A549 (cell line): ENCODE results near the gene ASB5. TPM values are rescaled to one million over a fixed set of nuclear protein-coding genes. Genes with fewer than 3 reads are reported as not detected.

Experiments used
- ATAC-seq, 2 experiments: fragments of 200-7000 bp in 1 of 2; fragments of >200 bp in 1 of 2; cut with Nextera tagmentation in 1 of 2; cut with Tn5 transposase in 1 of 2; 3 replicates each; pipeline versions ENCODE4 v1.8.0 to v1.9.1; 2018 to 2020; ENCODE audit warnings: mild to moderate bottlenecking in 1 of 2, moderate library complexity in 1 of 2
- CTCF ChIA-PET: fragments of 300-600 bp; sonication (Branson Sonifier 250); formaldehyde crosslinking; extraction: SDS; loops from one replicate; lab custom pipeline; 2021; ENCODE audit warnings: antibody characterized with exemption, inconsistent platforms; lab: Yijun Ruan, JAX
- POLR2A ChIA-PET: fragments of 350-600 bp; formaldehyde crosslinking; extraction: SDS; loops from one replicate; lab custom pipeline; 2021; ENCODE audit warnings: antibody characterized with exemption, inconsistent platforms; lab: Yijun Ruan, JAX
- DNase-seq, 2 experiments: peaks; one replicate each; pipeline versions ENCODE4 v3.0.0 to v3.0.0-alpha.2; 2011 to 2016; ENCODE audit warnings: low read depth in 1 of 2, low spot score in 1 of 2
- FAIRE-seq: peaks from 2 replicates; lab custom pipeline; 2011; peaks lifted over from hg19 to GRCh38; lab: Jason Lieb, UNC
- H3K27ac ChIP-seq, 2 experiments: fragments of >200 bp; sonication (Bioruptor Twin); formaldehyde crosslinking; 3 replicates each; pipeline ENCODE4 v1.5.1; 2016 to 2017
- H3K4me1 ChIP-seq: fragments of >200 bp; sonication (Bioruptor Twin); formaldehyde crosslinking; 3 replicates; pipeline ENCODE4 v1.6.1; 2016
- H3K4me2 ChIP-seq: fragments of >200 bp; sonication (Bioruptor Twin); formaldehyde crosslinking; 3 replicates; pipeline ENCODE4 v1.6.1; 2016
- H3K4me3 ChIP-seq: fragments of >200 bp; sonication (Bioruptor Twin); formaldehyde crosslinking; 3 replicates; pipeline ENCODE4 v1.5.1; 2016
- H3K9me3 ChIP-seq: fragments of >200 bp; sonication (Bioruptor Twin); formaldehyde crosslinking; 3 replicates; pipeline ENCODE4 v1.6.1; 2016
- BHLHE40 ChIP-seq: IDR thresholded peaks from 2 replicates; pipeline ENCODE4 v1.6.1; 2012; ENCODE audit warnings: low read depth, low read length, inconsistent platforms
- CBX8 ChIP-seq: fragments of 200-600 bp; sonication (generic); IDR thresholded peaks from 2 replicates; pipeline ENCODE4 v1.6.1; 2016
- CEBPB ChIP-seq, 2 experiments: fragments of >200 bp in 1 of 2; sonication (Bioruptor Twin) in 1 of 2; formaldehyde crosslinking in 1 of 2; IDR thresholded peaks; 2 replicates each; pipeline ENCODE4 v1.6.1; 2012 to 2016
- CHD4 ChIP-seq: fragments of 200-600 bp; sonication (generic); IDR thresholded peaks from 2 replicates; pipeline ENCODE4 v1.6.1; 2016; ENCODE audit warnings: antibody characterized with exemption, mild to moderate bottlenecking, borderline replicate concordance
- EHMT2 ChIP-seq: fragments of 200-600 bp; sonication (generic); IDR thresholded peaks from 2 replicates; pipeline ENCODE4 v1.6.1; 2016; ENCODE audit warnings: antibody characterized with exemption, low read depth, mild to moderate bottlenecking, moderate library complexity
- ESRRA ChIP-seq: fragments of 150-350 bp; IDR thresholded peaks from 2 replicates; pipeline ENCODE4 v1.6.1; 2014; ENCODE audit warnings: mild to moderate bottlenecking, low read length, borderline replicate concordance
- HOXB5 ChIP-seq: fragments of 250-450 bp; sonication (Bioruptor Pico); IDR thresholded peaks from 2 replicates; pipeline ENCODE4 v1.5.0; 2020; ENCODE audit warnings: mild to moderate bottlenecking, moderate library complexity
- KDM1A ChIP-seq: fragments of 200-600 bp; sonication (generic); IDR thresholded peaks from 2 replicates; pipeline ENCODE4 v1.6.1; 2016; ENCODE audit warnings: low read depth, mild to moderate bottlenecking
- KDM5A ChIP-seq: fragments of 200-600 bp; sonication (generic); IDR thresholded peaks from 2 replicates; pipeline ENCODE4 v1.6.1; 2016; ENCODE audit warnings: antibody characterized with exemption, mild to moderate bottlenecking
- MAFK ChIP-seq: fragments of 450-650 bp; IDR thresholded peaks from 2 replicates; pipeline ENCODE4 v1.6.1; 2014; ENCODE audit not compliant: partially characterized antibody
- NFE2L2 ChIP-seq: fragments of 150-350 bp; conservative IDR thresholded peaks from 2 replicates; pipeline ENCODE4 v1.6.1; 2014; ENCODE audit warnings: low read length
- NPAS2 ChIP-seq: fragments of 250-450 bp; sonication (Bioruptor Pico); IDR thresholded peaks from 2 replicates; pipeline ENCODE4 v1.8.0; 2022; ENCODE audit warnings: mild to moderate bottlenecking, moderate library complexity, borderline replicate concordance
- NR3C1 ChIP-seq: fragments of >200 bp; sonication (Bioruptor Twin); formaldehyde crosslinking; IDR thresholded peaks from 3 replicates; pipeline ENCODE4 v1.6.1; 2017
- POLR2A ChIP-seq: IDR thresholded peaks from 2 replicates; pipeline ENCODE4 v1.6.1; 2012; ENCODE audit warnings: mild to moderate bottlenecking, low read length
- RAD21 ChIP-seq, 2 experiments: fragments of >200 bp in 1 of 2; sonication (Bioruptor Twin) in 1 of 2; formaldehyde crosslinking in 1 of 2; IDR thresholded peaks in 1 of 2; conservative IDR thresholded peaks in 1 of 2; 2 replicates in 1 of 2; 3 replicates in 1 of 2; pipeline ENCODE4 v1.6.1; 2012 to 2018; ENCODE audit warnings: inconsistent platforms in 1 of 2
- SREBF2 ChIP-seq: fragments of 450-650 bp; IDR thresholded peaks from 2 replicates; pipeline ENCODE4 v1.6.1; 2014; ENCODE audit warnings: mild to moderate bottlenecking, moderate library complexity
- TFCP2L1 ChIP-seq: fragments of 250-450 bp; sonication (Bioruptor Pico); IDR thresholded peaks from 2 replicates; pipeline ENCODE4 v1.5.0; 2021; ENCODE audit warnings: mild to moderate bottlenecking
- ZC3H11A ChIP-seq: fragments of 450-650 bp; IDR thresholded peaks from 2 replicates; pipeline ENCODE4 v1.6.1; 2014; ENCODE audit warnings: antibody characterized with exemption, mild to moderate bottlenecking
- WGBS: methylation state at CpG from one replicate; pipeline ENCODE4 v1.1.6; 2017; ENCODE audit errors: missing lambda C conversion rate; 5-methylcytosine and 5-hydroxymethylcytosine counted together
- polyA plus RNA-seq, 4 experiments: library from polyadenylated mRNA; depleted of rRNA in 3 of 4; stranded (reverse); fragments of >200 nt; fragmentation: RNase III in 1 of 4; extraction: RNeasy Plus Mini Kit Qiagen cat#74134 plus additional on column Dnase treatment in 1 of 4; gene quantifications; 2 replicates in 3 of 4; 3 replicates in 1 of 4; pipeline ENCODE4 v1.2.3, GENCODE V29; 2011 to 2017
- TF ChIP-seq, protein P1 (sequence below): fragments of 150-350 bp; IDR thresholded peaks from 2 replicates; pipeline ENCODE4 v1.6.1; 2014; ENCODE audit warnings: low read depth, mild to moderate bottlenecking, low read length
- TF ChIP-seq, protein P2 (sequence below): fragments of >200 bp; sonication (Bioruptor Twin); formaldehyde crosslinking; IDR thresholded peaks from 3 replicates; pipeline ENCODE4 v1.6.1; 2016

Gene ASB5
- polyA plus RNA-seq, 2 of the 4 experiments (the other 2 are of a cell fraction), result not detected

DNA sequence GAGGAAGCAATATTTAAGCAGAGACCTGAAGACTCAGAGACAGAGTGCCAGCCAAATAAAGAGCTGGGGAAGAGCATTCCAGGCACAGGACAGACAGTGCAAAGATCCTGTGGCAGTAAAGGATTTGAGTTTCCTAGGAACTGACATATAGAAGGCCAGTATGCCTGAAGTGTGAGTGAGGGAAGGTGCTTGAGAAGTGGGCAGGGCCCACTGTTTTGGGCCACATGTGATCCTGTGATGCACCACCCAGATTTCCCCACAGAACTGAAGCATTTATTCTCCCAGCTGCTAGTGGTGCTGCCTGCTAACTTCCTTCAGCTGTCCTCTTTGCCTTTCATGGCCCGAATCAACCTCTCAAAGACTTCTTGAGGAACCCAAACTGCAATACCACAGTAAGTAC lies 23.9 kb upstream of the ASB5 start:
- ChIA-PET POLR2A (no interaction called here), CTCF (interaction anchor here (1.1 kb wide), 1 partner anchor 16 kb away, joined by 3 read pairs; no protein-coding TSS in a partner anchor)
- no peaks in the 10 kb centered on the region for H3K9me3 ChIP-seq
- DNase-seq (no peak), ATAC-seq (no peak)
- no peak for TF ChIP-seq HOXB5 (CRISPR knock-in tag)
- no peak for TF ChIP-seq NFE2L2
- no peak for TF ChIP-seq SREBF2
- no peak for TF ChIP-seq EHMT2
- no peak for TF ChIP-seq BHLHE40
- no peak for TF ChIP-seq ZC3H11A
- TF ChIP-seq TFCP2L1 (CRISPR knock-in tag), result no peak
- TF ChIP-seq, all 56 proteins: peak for 0
- FAIRE-seq, result no peak
- no peak overlapping the region for H3K4me2 ChIP-seq
- no peaks in the 10 kb centered on the region for H3K4me1 ChIP-seq
- H3K27ac ChIP-seq, result no peak overlapping the region
- 69% methylated on average over 1 of the region's 1 CpG for WGBS
- H3K4me3 ChIP-seq, result no peak overlapping the region

DNA sequence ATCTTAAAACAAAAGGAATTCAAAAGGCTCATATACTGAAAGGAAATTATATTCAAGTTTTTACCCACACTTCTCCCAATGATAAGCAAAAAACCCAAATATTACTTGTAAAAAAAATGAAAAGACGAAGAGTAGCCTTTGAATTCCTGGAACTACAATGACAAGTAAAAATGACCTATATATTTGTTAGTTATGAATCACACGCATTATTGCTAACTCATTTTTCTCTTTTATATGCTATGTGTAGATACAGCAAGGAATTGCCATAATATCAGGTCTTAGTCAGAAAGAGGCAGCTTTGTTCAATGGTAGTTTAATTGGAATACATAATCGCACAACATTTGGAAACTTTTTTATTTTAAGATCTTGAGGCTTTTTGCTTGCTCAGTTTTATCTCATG lies 22.7 kb upstream of the ASB5 start:
- H3K4me2 ChIP-seq, result no peak overlapping the region
- no peak for DNase-seq
- H3K27ac ChIP-seq, result no peak overlapping the region
- H3K9me3 ChIP-seq, result no peaks in the 10 kb centered on the region
- ATAC-seq, result no peak
- TF ChIP-seq CBX8 (no peak), NR3C1 (no peak), NFE2L2 (no peak), RAD21 (conservative IDR thresholded peaks at IDR 0.05 in 1 of 2, IDR thresholded peaks at IDR 0.05 in 1 of 2) (no peak), TFCP2L1 (CRISPR knock-in tag) (no peak), CHD4 (no peak), NPAS2 (CRISPR knock-in tag) (no peak), BHLHE40 (no peak), CEBPB (IDR thresholded peaks at IDR 0.05) (no peak)
- TF ChIP-seq, protein P1, sequence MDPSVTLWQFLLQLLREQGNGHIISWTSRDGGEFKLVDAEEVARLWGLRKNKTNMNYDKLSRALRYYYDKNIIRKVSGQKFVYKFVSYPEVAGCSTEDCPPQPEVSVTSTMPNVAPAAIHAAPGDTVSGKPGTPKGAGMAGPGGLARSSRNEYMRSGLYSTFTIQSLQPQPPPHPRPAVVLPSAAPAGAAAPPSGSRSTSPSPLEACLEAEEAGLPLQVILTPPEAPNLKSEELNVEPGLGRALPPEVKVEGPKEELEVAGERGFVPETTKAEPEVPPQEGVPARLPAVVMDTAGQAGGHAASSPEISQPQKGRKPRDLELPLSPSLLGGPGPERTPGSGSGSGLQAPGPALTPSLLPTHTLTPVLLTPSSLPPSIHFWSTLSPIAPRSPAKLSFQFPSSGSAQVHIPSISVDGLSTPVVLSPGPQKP, result no peak
- FAIRE-seq, result no peak
- WGBS, result 87% methylated on average over 3 of the region's 3 CpGs
- POLR2A ChIA-PET, result no interaction called here
- H3K4me1 ChIP-seq, result no peaks in the 10 kb centered on the region
- no peak overlapping the region for H3K4me3 ChIP-seq
- CTCF ChIA-PET, result interaction anchor here (1.2 kb wide), 1 partner anchor 14 kb away, joined by 5 read pairs; no protein-coding TSS in a partner anchor

DNA sequence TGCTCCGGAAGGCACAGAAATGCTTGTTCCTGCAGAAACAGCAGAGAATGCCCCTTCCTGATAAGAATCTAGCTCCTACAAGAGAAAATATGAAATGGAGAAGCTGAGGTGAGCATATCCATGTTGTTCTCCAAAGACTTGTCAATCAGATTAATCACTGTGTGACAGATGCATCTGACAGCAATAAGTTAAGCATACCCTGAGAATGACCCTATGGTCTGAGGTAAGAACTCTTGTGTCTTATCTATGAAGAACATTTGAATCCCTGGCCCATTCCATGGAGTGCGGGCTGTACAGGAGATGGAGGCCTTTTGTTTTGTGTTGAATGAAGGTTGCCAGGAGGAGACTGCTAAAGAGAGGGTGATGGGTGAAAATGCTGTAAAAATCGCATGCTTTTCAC lies 21.5 kb upstream of the ASB5 start:
- no peak overlapping the region for H3K4me2 ChIP-seq
- POLR2A ChIA-PET, result no interaction called here
- H3K9me3 ChIP-seq, result no peaks in the 10 kb centered on the region
- DNase-seq (no peak), FAIRE-seq (no peak)
- 88% methylated on average over 3 of the region's 3 CpGs for WGBS
- no peak overlapping the region for H3K4me3 ChIP-seq
- TF ChIP-seq MAFK, result no peak
- TF ChIP-seq, all 56 proteins: peak for 0
- no peak overlapping the region for H3K27ac ChIP-seq
- H3K4me1 ChIP-seq, result no peaks in the 10 kb centered on the region
- ATAC-seq, result no peak
- CTCF ChIA-PET, result no interaction called here

DNA sequence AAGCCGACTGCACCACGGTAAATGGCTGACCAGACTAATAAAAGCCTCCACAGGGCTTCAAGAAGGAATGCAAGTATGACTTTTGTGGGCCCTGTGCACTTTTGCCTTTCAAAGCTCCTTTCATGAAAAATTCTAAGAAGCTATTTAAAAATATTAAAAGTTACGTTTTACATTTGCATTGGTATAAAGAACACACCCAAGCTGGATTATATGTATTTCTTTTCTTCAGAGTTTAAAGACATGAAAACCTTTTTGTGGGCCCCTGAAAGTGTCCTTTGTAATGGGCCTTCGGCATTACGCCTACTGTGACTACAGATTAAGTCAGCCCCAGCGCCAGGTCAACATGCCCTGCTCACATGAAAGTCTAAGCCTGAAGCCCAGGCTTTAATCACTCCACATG lies 20.5 kb upstream of the ASB5 start:
- DNase-seq (no peak), ATAC-seq (no peak), FAIRE-seq (no peak)
- ChIA-PET POLR2A (interaction anchor here (0.8 kb wide), 1 partner anchor 12 kb away, joined by 3 read pairs; no protein-coding TSS in a partner anchor), CTCF (interaction anchor here (1.1 kb wide), 1 partner anchor 51 kb away, joined by 3 read pairs; no protein-coding TSS in a partner anchor)
- 86% methylated on average over 6 of the region's 6 CpGs for whole genome bisulfite sequencing
- H3K27ac ChIP-seq, result no peak overlapping the region
- TF ChIP-seq KDM5A (no peak), KDM1A (no peak), POLR2A (no peak), ESRRA (no peak)
- TF ChIP-seq, protein P2, sequence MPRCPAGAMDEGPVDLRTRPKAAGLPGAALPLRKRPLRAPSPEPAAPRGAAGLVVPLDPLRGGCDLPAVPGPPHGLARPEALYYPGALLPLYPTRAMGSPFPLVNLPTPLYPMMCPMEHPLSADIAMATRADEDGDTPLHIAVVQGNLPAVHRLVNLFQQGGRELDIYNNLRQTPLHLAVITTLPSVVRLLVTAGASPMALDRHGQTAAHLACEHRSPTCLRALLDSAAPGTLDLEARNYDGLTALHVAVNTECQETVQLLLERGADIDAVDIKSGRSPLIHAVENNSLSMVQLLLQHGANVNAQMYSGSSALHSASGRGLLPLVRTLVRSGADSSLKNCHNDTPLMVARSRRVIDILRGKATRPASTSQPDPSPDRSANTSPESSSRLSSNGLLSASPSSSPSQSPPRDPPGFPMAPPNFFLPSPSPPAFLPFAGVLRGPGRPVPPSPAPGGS, result no peak
- no peaks in the 10 kb centered on the region for H3K9me3 ChIP-seq
- no peaks in the 10 kb centered on the region for H3K4me1 ChIP-seq
- no peak overlapping the region for H3K4me2 ChIP-seq
- H3K4me3 ChIP-seq, result no peak overlapping the region
